ENCODE data around the gene KDM5A.

DNA sequence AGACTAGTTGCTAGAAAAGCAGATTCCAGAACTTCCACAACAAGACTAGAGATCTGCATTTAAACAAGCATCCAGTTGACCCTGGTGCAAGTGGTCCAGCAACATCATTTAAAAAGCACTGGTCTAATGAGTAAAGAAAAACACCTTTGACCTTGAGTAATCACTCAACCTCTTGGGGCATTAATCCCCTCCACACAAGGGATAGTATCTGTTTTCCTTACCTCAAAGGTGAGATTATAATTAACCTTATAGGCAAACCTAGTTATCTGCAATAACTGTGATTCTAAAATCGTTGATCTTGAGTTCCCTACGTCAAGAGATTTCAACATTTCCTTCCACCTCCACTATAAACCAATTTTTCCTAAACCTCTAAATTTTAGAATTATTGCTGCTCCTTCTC, 1.1 kb downstream of the KDM5A start:
- TF ChIP-seq POLR2A (IDR thresholded peaks at IDR 0.05; ENCODE audit: extremely low read depth, insufficient read length) = no peak
- TF ChIP-seq, protein P1, sequence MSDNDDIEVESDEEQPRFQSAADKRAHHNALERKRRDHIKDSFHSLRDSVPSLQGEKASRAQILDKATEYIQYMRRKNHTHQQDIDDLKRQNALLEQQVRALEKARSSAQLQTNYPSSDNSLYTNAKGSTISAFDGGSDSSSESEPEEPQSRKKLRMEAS (IDR thresholded peaks at IDR 0.05; ENCODE audit: low read depth, low read length) = no peak
